BLaER1 (cell line): ENCODE measurements around the gene TIMM23B.
"Not testable (repeated sequence)": the region's sequence is repeated elsewhere in the genome, so short reads cannot be mapped to it uniquely, and the experiment has no call there.

ENCODE experiments used
- H3K27ac ChIP-seq: shearing (Covaris generic); formaldehyde crosslinking; 2 replicates; pipeline ENCODE4 v1.8.1; 2022
- H3K27me3 ChIP-seq: shearing (Covaris generic); formaldehyde crosslinking; 2 replicates; pipeline ENCODE4 v1.8.1; 2022
- H3K36me3 ChIP-seq: shearing (Covaris generic); formaldehyde crosslinking; 2 replicates; pipeline ENCODE4 v1.8.1; 2022
- H3K4me1 ChIP-seq: shearing (Covaris generic); formaldehyde crosslinking; 2 replicates; pipeline ENCODE4 v1.8.1; 2022
- H3K4me2 ChIP-seq: shearing (Covaris generic); formaldehyde crosslinking; 2 replicates; pipeline ENCODE4 v1.8.1; 2022
- H3K4me3 ChIP-seq: shearing (Covaris generic); formaldehyde crosslinking; 2 replicates; pipeline ENCODE4 v1.8.1; 2022
- H3K9ac ChIP-seq: shearing (Covaris generic); formaldehyde crosslinking; 2 replicates; pipeline ENCODE4 v1.8.1; 2022
- H3K9me3 ChIP-seq: shearing (Covaris generic); formaldehyde crosslinking; 2 replicates; pipeline ENCODE4 v1.8.1; 2022
- H4K20me1 ChIP-seq: shearing (Covaris generic); formaldehyde crosslinking; 2 replicates; pipeline ENCODE4 v1.8.1; 2022
- Cebpa-rat ChIP-seq: shearing (Covaris generic); IDR thresholded peaks from 2 replicates; pipeline ENCODE4 v1.8.1; 2022

The TIMM23B gene

GRCh38 chr10:50019279-50019678, 77.4 kb downstream of the TIMM23B start:
- not testable (repeated sequence) for H3K4me1 ChIP-seq, H3K27me3 ChIP-seq, H3K9ac ChIP-seq, H3K4me3 ChIP-seq, H4K20me1 ChIP-seq, H3K4me2 ChIP-seq, H3K9me3 ChIP-seq, H3K27ac ChIP-seq, H3K36me3 ChIP-seq

- not testable (repeated sequence) for H3K9ac ChIP-seq, H3K4me3 ChIP-seq
Observed at GRCh38 chr10:50020451-50021024, 78.7 kb downstream of the TIMM23B start.

GRCh38 chr10:50021646-50022045, 79.8 kb downstream of the TIMM23B start:
- Histone ChIP-seq H3K9ac (no peak overlapping the region), H3K27ac (no peak overlapping the region)
- no peak for TF ChIP-seq Cebpa-rat

More at GRCh38 chr10:50020451-50021024, 78.7 kb downstream of the TIMM23B start:
- not testable (repeated sequence) for H3K4me2 ChIP-seq, H3K36me3 ChIP-seq, H3K9me3 ChIP-seq, H3K27me3 ChIP-seq, H4K20me1 ChIP-seq, H3K4me1 ChIP-seq, H3K27ac ChIP-seq

More at GRCh38 chr10:50021646-50022045, 79.8 kb downstream of the TIMM23B start:
- Histone ChIP-seq H3K27me3 (no peaks in the 10 kb centered on the region), H3K4me3 (no peak overlapping the region), H3K4me1 (no peaks in the 10 kb centered on the region), H3K36me3 (no peaks in the 10 kb centered on the region), H3K9me3 (no peaks in the 10 kb centered on the region), H3K4me2 (no peak overlapping the region), H4K20me1 (no peaks in the 10 kb centered on the region)
